ENCODE results near the gene PTPRK. TPM values are rescaled to one million over a fixed set of nuclear protein-coding genes. Genes with fewer than 3 reads are reported as not detected.

PTPRK gene
- total RNA-seq, 4 donors from 2014 or later, result 20.0 to 64.2 (median 36.6) TPM

DNA sequence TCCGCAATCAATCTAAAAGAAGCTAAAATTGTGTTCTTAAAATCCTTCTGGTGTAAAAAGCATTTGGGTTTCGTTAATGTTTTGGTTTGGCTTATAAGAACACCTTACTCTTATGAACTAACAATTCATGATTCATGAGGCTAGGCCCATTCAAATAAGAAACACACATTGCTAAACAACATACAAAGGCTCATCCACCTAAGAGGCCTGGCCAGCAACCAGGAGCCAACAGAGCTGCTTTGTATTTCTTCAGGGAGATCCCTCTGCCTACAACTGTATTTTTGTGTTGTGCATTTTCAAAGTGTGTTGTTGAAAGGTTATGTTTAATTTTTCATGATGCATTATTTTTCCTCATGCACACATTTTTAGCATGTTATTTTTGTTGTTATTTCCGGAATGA lies 98.6 kb downstream of the PTPRK start:
- Histone ChIP-seq H3K9me3 (no peaks in the 10 kb centered on the region), H3K4me1 (no peaks in the 10 kb centered on the region), H3K27ac (no peak overlapping the region), H3K27me3 (no peaks in the 10 kb centered on the region), H3K4me3 (no peak overlapping the region), H3K36me3 (no peaks in the 10 kb centered on the region)
- TF ChIP-seq POLR2A (IDR thresholded peaks at IDR 0.05), result no peak
- intact Hi-C loops (cut with DNase I; ENCODE audit: low total_unique reads), result no loop called here
- DNase-seq, result no peak

GRCh38 chr6:128417698-128418097 lies 102.7 kb downstream of the PTPRK start:
- no peaks in the 10 kb centered on the region for H3K27me3 ChIP-seq
- H3K36me3 ChIP-seq, result no peaks in the 10 kb centered on the region
- intact Hi-C loops (cut with DNase I; ENCODE audit: low total_unique reads), result no loop called here
- H3K4me3 ChIP-seq, result peak overlapping the region in 1 of 2 donors; percentile 12
- no peak overlapping the region for H3K27ac ChIP-seq
- TF ChIP-seq POLR2A (IDR thresholded peaks at IDR 0.05) (no peak), CTCF (IDR thresholded peaks at IDR 0.05) (no peak)
- DNase-seq, result no peak
- no peaks in the 10 kb centered on the region for H3K4me1 ChIP-seq
- H3K9me3 ChIP-seq, result no peaks in the 10 kb centered on the region

GRCh38 chr6:128415387-128415786 lies 105.0 kb downstream of the PTPRK start:
- H3K36me3 ChIP-seq, result no peaks in the 10 kb centered on the region
- no peaks in the 10 kb centered on the region for H3K27me3 ChIP-seq
- no peak overlapping the region for H3K27ac ChIP-seq
- no peak overlapping the region for H3K4me3 ChIP-seq
- intact Hi-C loops (cut with DNase I; ENCODE audit: low total_unique reads), result no loop called here
- DNase-seq, result no peak
- H3K4me1 ChIP-seq, result no peaks in the 10 kb centered on the region
- TF ChIP-seq POLR2A (IDR thresholded peaks at IDR 0.05) (no peak), CTCF (IDR thresholded peaks at IDR 0.05) (no peak)
- no peaks in the 10 kb centered on the region for H3K9me3 ChIP-seq

DNA sequence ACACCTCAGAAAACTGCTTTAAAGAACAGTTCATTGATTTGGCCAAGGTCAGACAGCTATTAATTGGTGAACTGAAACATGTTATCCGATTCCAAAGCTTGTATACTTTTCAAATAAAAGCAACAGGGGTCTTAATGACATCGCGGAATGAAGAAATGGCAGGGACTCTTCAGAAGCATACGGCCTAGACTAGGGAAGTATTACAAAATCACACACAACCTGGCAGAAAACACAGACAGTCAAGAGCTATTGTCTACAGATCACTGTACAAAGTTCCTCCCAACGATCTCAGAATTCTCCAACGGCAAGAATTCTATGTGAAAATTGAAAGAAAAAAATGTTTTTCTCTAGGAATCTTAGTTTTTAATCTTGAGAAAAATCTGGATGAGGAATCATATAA lies 105.5 kb downstream of the PTPRK start:
- Histone ChIP-seq H3K4me3 (no peak overlapping the region), H3K9me3 (no peaks in the 10 kb centered on the region), H3K27ac (no peak overlapping the region), H3K4me1 (no peaks in the 10 kb centered on the region), H3K27me3 (no peaks in the 10 kb centered on the region), H3K36me3 (no peaks in the 10 kb centered on the region)
- TF ChIP-seq CTCF (IDR thresholded peaks at IDR 0.05) (no peak), POLR2A (IDR thresholded peaks at IDR 0.05) (no peak)
- DNase-seq, result no peak
- intact Hi-C loops (cut with DNase I; ENCODE audit: low total_unique reads), result no loop called here

DNA sequence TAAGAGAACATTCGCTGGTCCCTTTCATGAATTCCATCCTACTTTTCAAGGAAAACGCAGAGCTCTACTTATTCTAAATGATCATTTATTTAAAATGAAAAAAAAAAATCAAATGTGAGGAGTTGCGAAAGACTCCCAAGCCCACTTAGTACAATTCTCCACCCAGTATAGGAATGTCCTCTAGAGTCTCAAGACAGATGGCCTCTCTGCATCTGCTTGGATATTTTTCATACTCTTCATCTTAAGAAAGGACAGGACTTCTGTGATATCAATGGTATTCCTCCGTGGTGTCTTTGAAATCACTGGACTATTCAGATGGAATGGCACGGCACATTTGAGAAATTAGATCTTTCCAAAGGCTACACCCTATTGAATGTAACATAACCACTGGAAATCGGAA lies 107.1 kb downstream of the PTPRK start:
- intact Hi-C loops (cut with DNase I; ENCODE audit: low total_unique reads), result no loop called here
- Histone ChIP-seq H3K4me1 (no peaks in the 10 kb centered on the region), H3K27ac (no peak overlapping the region), H3K4me3 (no peak overlapping the region), H3K27me3 (no peaks in the 10 kb centered on the region), H3K9me3 (no peaks in the 10 kb centered on the region), H3K36me3 (no peaks in the 10 kb centered on the region)
- no peak for DNase-seq
- TF ChIP-seq CTCF (IDR thresholded peaks at IDR 0.05), result no peak
- no peak for TF ChIP-seq POLR2A (IDR thresholded peaks at IDR 0.05)

DNA sequence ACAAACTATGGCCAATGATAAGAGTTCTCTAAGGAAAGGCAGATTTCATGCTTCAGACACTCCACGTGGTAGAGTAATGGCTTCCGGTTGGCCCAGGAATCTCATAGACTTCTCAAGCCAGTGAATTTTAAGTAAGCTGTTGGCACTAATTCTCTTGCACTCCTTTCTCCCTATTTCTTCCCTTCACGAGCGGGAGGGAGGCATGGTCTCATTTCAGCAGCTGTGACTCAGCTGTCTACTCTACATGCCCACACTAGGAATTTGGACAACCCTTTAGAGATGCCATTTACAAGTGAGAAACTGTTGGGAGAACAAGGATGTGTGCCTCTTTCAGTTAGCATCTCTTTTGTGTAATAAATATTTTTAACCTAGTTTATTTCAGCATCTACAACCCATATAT lies 107.7 kb downstream of the PTPRK start:
- TF ChIP-seq CTCF (IDR thresholded peaks at IDR 0.05) (no peak), POLR2A (IDR thresholded peaks at IDR 0.05) (no peak)
- no peaks in the 10 kb centered on the region for H3K9me3 ChIP-seq
- no peak for DNase-seq
- H3K27ac ChIP-seq, result no peak overlapping the region
- no peak overlapping the region for H3K4me3 ChIP-seq
- H3K36me3 ChIP-seq, result no peaks in the 10 kb centered on the region
- intact Hi-C loops (cut with DNase I; ENCODE audit: low total_unique reads), result no loop called here
- no peaks in the 10 kb centered on the region for H3K27me3 ChIP-seq
- no peaks in the 10 kb centered on the region for H3K4me1 ChIP-seq
